Stimulated activated CD8-positive, alpha-beta memory T cell treated with anti-CD3 and anti-CD28 coated beads, Interleukin-12 subunit alpha, Interleukin-12 subunit beta, amount 100 ng/mL, for 4 hours (primary cell): Measurements from ENCODE around the gene SLC23A1.
"Not testable (repeated sequence)": the region's sequence is repeated elsewhere in the genome, so short reads cannot be mapped to it uniquely, and the experiment has no call there.

Experiments used
- DNase-seq: peaks from one replicate; pipeline ENCODE4 v3.0.0-alpha.2; 2020; ENCODE audit warnings: low read depth

SLC23A1 gene

GRCh38 chr5:139383275-139383992 lies at the start of gene SLC23A1:
Gene SLC23A1, minus strand, starts transcription at chr5:139383297. Its CDS starts 44 bp downstream, at chr5:139383253.
- DNase-seq = no peak

GRCh38 chr5:139431706-139432105 lies 48.6 kb upstream of the SLC23A1 start:
- no peak for DNase-seq

GRCh38 chr5:139430015-139430414 lies 46.9 kb upstream of the SLC23A1 start:
- no peak for DNase-seq

GRCh38 chr5:139426203-139426885 lies 43.2 kb upstream of the SLC23A1 start:
- DNase-seq = no peak

GRCh38 chr5:139425497-139425896 lies 42.4 kb upstream of the SLC23A1 start:
- no peak for DNase-seq

GRCh38 chr5:139422307-139422893 lies 39.3 kb upstream of the SLC23A1 start:
- DNase-seq = no peak

GRCh38 chr5:139419226-139420192 lies 36.4 kb upstream of the SLC23A1 start:
- no peak for DNase-seq

GRCh38 chr5:139418793-139419192 lies 35.7 kb upstream of the SLC23A1 start:
- DNase-seq = no peak

- DNase-seq = no peak
Observed at GRCh38 chr5:139417214-139417613, 34.1 kb upstream of the SLC23A1 start.

GRCh38 chr5:139416651-139417050 lies 33.6 kb upstream of the SLC23A1 start:
- DNase-seq = no peak

GRCh38 chr5:139415869-139416268 lies 32.8 kb upstream of the SLC23A1 start:
- no peak for DNase-seq

GRCh38 chr5:139415221-139415861 lies 32.2 kb upstream of the SLC23A1 start:
- DNase-seq = no peak

GRCh38 chr5:139414581-139415130 lies 31.6 kb upstream of the SLC23A1 start:
- DNase-seq = no peak

- DNase-seq = no peak
Observed at GRCh38 chr5:139413963-139414362, 30.9 kb upstream of the SLC23A1 start.

- DNase-seq = no peak
Observed at GRCh38 chr5:139413153-139413552, 30.1 kb upstream of the SLC23A1 start.

- no peak for DNase-seq
Observed at GRCh38 chr5:139410993-139411828, 28.1 kb upstream of the SLC23A1 start.

GRCh38 chr5:139410121-139410992 lies 27.3 kb upstream of the SLC23A1 start:
- no peak for DNase-seq

- not testable (repeated sequence) for DNase-seq
Observed at GRCh38 chr5:139409116-139409515, 26.0 kb upstream of the SLC23A1 start.

- DNase-seq = no peak
Observed at GRCh38 chr5:139408191-139408590, 25.1 kb upstream of the SLC23A1 start.
